Measurements from ENCODE around the gene PADI3.

GRCh38 chr1:17258116-17258757 is 9.3 kb downstream of the PADI3 start:
- TF ChIP-seq CTCF (IDR thresholded peaks at IDR 0.05) (no peak), POLR2A (IDR thresholded peaks at IDR 0.05) (no peak)
